Tongue (tissue), 2 donors: ENCODE results near the gene SEL1L2. TPM values are rescaled to one million over a fixed set of nuclear protein-coding genes. Genes with fewer than 3 reads are reported as not detected.

Experiments used
- DNase-seq: peaks from one replicate; pipeline ENCODE4 v3.0.0-alpha.2; 2015
- total RNA-seq: library from RNA; depleted of rRNA; stranded (reverse); fragments of >200 nt; gene quantifications from one replicate; pipeline ENCODE4 v1.2.3, GENCODE V29; 2014

Gene SEL1L2
- total RNA-seq, 1 donor from 2014 or later, result not detected

DNA sequence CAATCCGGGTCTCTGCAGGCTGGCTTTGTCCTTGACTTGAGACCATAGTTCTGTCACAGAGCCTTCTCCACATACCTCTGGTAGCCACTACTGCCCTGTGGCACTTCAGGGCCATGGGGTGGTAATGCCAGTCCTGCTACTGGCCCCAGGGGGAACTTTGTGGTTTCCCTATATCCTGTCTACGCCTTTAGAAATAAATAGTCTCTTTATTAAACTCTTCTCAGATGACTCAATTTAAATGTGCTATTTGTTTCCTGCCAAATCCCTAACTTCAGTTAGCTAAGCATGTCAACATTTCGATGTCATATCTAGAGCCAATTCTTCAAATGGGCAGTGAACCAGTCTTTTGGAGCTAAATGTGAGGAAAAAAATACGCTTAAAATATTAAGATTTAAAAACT, 60.1 kb downstream of the SEL1L2 start:
- DNase-seq, result peak; percentile 8

GRCh38 chr20:13929836-13930235, 60.6 kb downstream of the SEL1L2 start:
- DNase-seq, result no peak

DNA sequence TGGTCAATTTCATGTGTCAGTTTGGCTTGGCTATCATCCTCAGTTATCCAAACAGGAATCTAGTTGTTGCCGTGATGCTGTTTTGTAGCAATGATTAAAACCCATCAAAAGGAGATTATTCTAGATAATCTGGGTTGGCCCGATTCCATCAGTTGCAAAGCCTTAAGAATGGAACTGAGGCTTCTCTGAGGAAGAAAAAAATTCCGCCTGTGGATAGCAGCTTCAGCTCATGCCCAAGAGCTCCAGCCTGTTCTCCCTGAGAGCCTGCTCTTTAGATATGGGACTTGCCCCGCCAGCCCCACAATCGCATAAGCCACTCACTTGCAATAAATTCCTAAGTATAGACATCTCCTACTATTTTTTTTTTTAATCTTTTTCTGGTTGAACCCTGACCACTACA, 61.5 kb downstream of the SEL1L2 start:
- DNase-seq, result peak; percentile 20

DNA sequence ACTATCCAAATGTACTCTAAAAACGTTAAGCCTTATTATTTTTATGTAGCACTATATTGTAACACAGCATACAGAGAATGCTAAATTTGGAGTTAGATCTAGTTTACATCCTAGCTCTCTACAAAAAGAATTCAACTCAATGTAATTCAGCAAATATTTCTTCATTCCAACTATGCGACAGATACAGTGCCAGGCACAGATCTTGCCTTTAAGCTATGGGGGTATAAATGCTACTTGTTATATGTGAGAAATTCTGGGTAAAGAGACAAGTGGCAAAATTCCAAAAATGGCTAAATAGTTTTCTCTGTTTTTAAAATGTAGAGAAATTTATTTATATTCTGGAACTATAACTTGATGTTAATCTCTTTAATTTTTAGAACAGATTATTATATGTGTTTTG, 63.2 kb downstream of the SEL1L2 start:
- no peak for DNase-seq

GRCh38 chr20:13922241-13922640, 68.2 kb downstream of the SEL1L2 start:
- no peak for DNase-seq

DNA sequence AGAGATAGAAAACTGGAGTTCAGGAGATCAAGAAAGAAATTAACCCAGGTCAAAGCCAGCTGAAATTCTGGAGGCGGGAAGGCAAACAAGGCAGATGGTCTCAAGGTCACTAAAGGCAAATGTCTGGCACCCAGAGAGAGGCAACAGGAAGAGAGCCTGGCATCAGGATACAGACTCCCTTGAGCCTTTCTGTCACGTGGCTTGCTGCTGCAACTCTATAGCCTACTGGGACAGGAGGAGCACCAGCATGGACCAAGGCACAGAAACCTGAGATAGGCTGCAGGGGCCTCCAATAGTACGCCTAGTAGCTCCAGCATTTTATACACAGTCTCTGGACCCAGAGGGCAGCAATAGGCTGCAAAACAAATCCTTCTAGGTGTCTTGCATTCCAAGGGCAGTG, 75.1 kb downstream of the SEL1L2 start:
- no peak for DNase-seq

DNA sequence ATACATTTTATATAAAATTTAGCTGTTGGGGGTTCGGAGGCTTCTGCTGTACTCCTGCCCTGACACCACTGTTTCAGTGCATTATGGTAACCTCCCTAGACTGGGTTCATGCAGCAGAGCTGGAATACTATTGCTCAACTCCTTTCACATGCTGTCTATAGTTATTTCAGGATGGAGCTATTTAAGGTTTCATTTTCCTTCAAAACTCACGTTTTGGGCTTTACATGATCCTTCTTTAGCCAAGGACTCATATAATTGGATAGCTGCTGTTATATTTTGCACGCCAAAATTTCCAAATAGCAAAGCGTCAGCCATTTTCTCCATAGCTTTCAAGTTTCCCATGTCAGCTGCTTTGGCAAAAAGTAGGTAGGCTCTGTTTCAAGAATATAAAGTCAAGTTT, 76.8 kb downstream of the SEL1L2 start:
- peak; percentile 12 for DNase-seq

DNA sequence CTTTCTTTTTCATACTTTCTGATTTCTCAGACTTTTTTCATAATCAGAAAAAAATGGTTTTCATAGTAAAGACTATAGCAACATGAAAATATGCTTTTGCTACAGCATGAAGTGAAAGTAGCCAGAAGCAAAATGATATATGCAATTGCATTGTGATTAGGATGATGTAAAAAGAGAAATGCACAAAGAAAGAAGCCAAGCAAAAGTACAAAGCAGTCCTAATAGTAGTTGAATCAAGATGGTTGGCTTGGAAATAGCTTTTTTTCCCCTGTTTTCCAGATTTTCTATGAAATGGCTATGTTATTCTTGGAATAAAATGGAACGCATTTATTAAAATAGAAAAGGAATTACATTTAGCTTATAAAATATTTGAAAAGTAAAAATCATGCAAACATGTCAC, 77.3 kb downstream of the SEL1L2 start:
- DNase-seq, result no peak

GRCh38 chr20:13910492-13910891, 79.9 kb downstream of the SEL1L2 start:
- DNase-seq, result no peak

DNA sequence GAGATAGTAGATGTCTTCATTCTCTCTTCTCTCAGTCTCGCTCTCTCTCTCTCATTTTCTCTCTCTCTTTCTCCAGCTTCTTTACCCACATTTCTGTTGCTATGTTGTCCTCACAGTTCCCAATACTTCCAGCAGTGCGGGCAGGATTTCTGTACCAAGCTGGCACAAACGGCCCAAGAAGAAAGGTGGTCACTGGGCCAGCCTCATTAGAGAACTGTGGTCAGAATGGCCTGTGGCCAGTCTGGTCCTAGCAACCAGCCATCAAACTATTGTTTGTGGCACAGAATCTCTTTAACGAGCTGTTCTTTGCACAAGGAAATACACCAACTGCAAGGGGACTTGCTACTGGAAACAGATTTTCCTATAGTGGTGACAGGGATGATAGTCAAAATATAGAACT, 81.3 kb downstream of the SEL1L2 start:
- no peak for DNase-seq

- DNase-seq, result no peak
These were observed 85.6 kb downstream of the SEL1L2 start for GRCh38 chr20:13904766-13905165.

GRCh38 chr20:13900496-13900895, 89.9 kb downstream of the SEL1L2 start:
- no peak for DNase-seq

DNA sequence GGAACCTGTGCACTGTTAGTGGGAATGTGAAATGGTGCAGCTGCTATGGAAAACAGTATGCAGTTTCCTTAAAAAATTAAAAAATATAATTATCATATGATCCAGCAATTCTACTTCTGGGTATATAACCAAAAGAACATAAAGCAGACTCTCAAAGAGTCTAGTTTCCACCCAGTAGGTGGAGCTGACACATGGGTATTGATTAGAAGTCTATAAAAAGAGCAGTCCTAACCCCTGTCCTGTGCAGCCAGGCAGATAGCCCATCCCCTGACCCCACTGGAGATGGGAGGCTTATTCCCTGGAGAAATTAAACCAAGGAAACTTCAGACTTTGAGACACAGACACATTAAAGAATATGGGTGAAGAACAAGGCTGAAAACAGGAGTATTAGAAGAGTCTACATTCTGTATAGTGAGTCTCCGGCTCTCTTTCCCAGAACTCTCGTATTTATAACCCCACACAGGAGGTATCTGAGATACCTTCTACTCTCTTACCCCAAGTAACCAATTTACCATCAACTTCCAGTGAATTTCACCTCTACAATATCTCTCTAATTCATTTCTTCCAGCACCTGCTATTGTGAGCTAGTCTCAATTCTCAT, 92.3 kb downstream of the SEL1L2 start:
- DNase-seq, result no peak

- no peak for DNase-seq
These were observed 98.8 kb downstream of the SEL1L2 start for GRCh38 chr20:13891575-13891974.

DNA sequence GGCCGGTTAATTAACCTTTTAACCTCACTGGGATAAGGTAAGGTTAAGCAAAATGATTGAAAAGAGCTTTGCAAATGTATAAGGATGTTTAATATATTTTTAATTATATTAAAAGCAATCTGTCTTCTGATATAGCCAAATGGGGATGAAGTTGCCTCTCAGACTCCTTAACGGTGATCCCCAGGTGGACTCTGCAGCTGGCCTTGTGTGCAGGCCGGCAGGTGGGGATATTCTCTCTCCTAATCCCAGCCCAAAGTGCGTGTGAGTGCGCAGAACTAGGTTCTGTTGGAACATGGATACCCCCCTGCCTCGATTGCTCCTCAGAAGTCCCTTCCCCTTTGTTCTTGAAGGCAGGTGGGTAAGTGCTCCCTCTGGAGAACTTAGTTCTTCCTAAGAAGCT, 105.6 kb downstream of the SEL1L2 start:
- no peak for DNase-seq

GRCh38 chr20:13883425-13883824, 107.0 kb downstream of the SEL1L2 start:
- no peak for DNase-seq

GRCh38 chr20:13878566-13878965, 111.8 kb downstream of the SEL1L2 start:
- DNase-seq, result no peak

DNA sequence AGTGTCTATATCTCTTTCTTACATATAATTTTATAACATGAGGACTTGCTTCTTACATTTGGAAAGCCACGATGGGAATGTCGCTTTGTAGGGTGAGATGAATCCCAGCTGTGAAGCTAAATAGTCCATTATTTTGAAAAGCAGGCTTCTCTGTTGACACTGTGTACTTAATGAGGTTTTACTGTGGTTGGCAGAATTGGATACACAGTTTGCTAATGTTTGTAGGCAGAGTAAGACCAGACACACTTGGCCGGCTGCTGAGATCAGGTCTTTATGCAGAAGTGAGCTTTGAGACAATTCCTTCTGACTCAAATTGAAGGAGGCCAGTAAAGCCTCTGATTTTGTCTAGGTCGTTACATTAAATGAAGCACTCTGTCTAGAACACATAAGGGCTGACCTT, 112.6 kb downstream of the SEL1L2 start:
- DNase-seq, result peak; percentile 18

DNA sequence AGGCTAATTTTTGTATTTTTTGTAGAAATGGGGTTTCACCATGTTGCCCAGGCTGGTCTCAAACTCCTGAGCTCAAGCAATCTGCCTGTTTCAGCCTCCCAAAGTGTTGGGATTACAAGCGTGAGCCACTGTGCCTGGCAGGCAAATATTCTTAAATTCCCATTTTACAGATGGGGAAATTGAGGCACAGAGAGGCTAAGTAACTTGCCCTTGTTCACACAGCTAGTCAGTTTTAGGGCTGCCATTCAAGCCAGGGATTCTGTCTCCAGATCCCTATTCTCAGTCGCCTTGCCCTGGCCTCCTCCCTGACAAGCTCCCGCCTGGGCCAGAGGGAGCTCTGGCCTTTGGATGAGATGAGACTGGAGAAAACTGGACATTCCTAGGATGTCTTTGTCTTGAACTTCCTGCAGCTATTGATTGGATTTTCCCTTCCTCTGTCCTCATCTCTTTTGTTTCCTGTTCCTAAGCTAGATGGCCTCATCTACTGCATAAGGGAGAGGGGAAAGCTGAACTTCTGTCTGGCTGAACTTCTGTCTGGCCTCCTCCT, 115.1 kb downstream of the SEL1L2 start:
- no peak for DNase-seq

- no peak for DNase-seq
These were observed 115.8 kb downstream of the SEL1L2 start for GRCh38 chr20:13874394-13875157.

DNA sequence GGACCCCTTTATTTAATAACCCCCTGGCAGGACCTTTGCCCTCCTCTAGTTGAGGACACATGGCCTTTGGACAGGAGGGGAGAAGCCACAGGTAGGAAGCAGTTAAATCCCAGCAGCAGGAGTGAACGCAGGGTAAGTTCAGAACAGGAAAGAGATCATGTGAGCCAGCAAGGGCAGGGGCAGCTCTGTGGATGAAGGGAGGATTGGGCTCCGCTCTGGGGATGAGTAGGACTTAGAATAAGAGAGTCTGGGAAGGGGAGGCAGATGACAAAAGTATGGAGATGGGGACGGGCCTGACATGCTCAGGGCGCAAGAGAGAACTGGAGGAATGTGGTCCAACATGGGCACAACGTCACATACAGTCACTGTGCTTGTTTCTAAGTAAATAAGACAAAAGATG, 116.6 kb downstream of the SEL1L2 start:
- DNase-seq, result no peak

DNA sequence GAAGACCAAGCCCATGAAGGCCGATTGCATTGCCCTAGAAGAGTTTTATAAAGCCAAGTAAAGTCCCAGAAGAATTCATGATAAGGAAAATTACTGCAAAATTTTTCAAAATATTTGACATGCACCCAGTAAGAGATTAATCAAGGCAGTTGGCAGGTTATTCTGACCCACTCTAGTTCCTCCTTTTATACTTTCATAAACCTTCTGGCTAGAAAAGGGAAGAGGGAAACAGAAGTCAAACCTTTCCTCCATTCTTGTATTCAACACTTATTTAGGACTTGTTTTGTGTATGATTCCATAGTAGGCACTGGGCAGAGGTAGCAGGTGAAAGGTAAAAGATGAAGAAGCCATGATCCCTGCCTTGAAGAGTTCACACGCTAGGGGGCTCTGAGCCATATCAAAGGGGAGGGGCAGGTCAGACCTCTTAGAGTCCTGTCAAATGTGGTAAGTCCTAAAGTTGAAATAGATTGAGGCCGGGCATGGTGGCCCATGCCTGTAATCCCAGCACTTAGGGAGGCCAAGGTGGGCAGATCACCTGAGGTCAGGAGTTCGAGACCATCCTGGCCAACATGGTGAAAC, 120.2 kb downstream of the SEL1L2 start:
- DNase-seq, result no peak

- DNase-seq, result no peak
These were observed 122.1 kb downstream of the SEL1L2 start for GRCh38 chr20:13868331-13868730.
